ENCODE data around the gene RHD.
"Not testable (repeated sequence)": the region's sequence is repeated elsewhere in the genome, so short reads cannot be mapped to it uniquely, and the experiment has no call there.

DNA sequence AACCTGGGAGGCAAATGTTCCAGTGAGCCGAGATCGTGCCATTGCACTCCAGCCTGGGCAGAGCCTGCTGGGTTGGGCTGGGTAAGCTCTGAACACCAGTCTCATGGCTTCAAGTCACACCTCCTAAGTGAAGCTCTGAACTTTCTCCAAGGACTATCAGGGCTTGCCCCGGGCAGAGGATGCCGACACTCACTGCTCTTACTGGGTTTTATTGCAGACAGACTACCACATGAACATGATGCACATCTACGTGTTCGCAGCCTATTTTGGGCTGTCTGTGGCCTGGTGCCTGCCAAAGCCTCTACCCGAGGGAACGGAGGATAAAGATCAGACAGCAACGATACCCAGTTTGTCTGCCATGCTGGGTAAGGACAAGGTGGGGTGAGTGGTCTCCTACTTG is 28.4 kb downstream of the RHD start:
- TF ChIP-seq POLR2A (IDR thresholded peaks at IDR 0.05; ENCODE audit: extremely low read depth, insufficient read length), result not testable (repeated sequence)
- TF ChIP-seq, protein P1, sequence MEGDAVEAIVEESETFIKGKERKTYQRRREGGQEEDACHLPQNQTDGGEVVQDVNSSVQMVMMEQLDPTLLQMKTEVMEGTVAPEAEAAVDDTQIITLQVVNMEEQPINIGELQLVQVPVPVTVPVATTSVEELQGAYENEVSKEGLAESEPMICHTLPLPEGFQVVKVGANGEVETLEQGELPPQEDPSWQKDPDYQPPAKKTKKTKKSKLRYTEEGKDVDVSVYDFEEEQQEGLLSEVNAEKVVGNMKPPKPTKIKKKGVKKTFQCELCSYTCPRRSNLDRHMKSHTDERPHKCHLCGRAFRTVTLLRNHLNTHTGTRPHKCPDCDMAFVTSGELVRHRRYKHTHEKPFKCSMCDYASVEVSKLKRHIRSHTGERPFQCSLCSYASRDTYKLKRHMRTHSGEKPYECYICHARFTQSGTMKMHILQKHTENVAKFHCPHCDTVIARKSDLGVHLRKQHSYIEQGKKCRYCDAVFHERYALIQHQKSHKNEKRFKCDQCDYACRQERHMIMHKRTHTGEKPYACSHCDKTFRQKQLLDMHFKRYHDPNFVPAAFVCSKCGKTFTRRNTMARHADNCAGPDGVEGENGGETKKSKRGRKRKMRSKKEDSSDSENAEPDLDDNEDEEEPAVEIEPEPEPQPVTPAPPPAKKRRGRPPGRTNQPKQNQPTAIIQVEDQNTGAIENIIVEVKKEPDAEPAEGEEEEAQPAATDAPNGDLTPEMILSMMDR (IDR thresholded peaks at IDR 0.05; ENCODE audit: low read depth, low read length), result not testable (repeated sequence)
